Measurements from ENCODE around the gene PHB1.
"Not testable (repeated sequence)": the region's sequence is repeated elsewhere in the genome, so short reads cannot be mapped to it uniquely, and the experiment has no call there.

The PHB1 gene

GRCh38 chr17:49365667-49366066, 49.0 kb downstream of the PHB1 start:
- no peak overlapping the region for H3K4me3 ChIP-seq (replicated peaks in 1 of 2; ENCODE audit: low read depth in 2 of 2, low read length in 2 of 2)
- TF ChIP-seq, protein P1, sequence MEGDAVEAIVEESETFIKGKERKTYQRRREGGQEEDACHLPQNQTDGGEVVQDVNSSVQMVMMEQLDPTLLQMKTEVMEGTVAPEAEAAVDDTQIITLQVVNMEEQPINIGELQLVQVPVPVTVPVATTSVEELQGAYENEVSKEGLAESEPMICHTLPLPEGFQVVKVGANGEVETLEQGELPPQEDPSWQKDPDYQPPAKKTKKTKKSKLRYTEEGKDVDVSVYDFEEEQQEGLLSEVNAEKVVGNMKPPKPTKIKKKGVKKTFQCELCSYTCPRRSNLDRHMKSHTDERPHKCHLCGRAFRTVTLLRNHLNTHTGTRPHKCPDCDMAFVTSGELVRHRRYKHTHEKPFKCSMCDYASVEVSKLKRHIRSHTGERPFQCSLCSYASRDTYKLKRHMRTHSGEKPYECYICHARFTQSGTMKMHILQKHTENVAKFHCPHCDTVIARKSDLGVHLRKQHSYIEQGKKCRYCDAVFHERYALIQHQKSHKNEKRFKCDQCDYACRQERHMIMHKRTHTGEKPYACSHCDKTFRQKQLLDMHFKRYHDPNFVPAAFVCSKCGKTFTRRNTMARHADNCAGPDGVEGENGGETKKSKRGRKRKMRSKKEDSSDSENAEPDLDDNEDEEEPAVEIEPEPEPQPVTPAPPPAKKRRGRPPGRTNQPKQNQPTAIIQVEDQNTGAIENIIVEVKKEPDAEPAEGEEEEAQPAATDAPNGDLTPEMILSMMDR (IDR thresholded peaks at IDR 0.05; ENCODE audit: low read depth, low read length) = no peak
- DNase-seq (ENCODE audit: low read depth in 2 of 2) = peak in 1 of 2 donors; percentile 18

- not testable (repeated sequence) for H3K4me3 ChIP-seq (replicated peaks in 1 of 2; ENCODE audit: low read depth in 2 of 2, low read length in 2 of 2); DNase-seq (ENCODE audit: low read depth in 2 of 2)
Measured at GRCh38 chr17:49365126-49365525, 49.6 kb downstream of the PHB1 start.

DNA sequence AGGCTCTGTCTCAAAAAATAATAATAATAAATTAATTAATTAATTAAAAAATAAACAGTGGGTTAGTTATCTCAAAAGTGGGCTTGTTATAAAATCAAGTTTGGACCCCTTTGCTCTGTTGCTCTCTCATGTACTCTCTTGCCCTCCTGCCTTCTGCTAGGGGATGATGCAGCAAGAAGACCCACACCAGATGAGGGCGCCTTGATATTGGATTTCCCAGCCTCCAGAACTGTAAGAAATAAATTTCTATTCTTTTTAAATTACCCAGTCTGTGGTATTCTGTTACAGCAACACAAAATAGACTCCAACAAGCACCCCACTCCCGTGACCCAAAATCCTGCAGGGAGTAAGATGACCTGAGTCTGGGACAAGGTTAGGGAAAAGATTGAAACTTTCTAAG, 50.6 kb downstream of the PHB1 start:
- DNase-seq (ENCODE audit: low read depth in 2 of 2) = no peak
- no peak overlapping the region for H3K4me3 ChIP-seq (replicated peaks in 1 of 2; ENCODE audit: low read depth in 2 of 2, low read length in 2 of 2)
- TF ChIP-seq, protein P1 (IDR thresholded peaks at IDR 0.05; ENCODE audit: low read depth, low read length) = no peak

GRCh38 chr17:49363251-49363650, 51.4 kb downstream of the PHB1 start:
- no peak for DNase-seq (ENCODE audit: low read depth in 2 of 2)
- no peak overlapping the region for H3K4me3 ChIP-seq (replicated peaks in 1 of 2; ENCODE audit: low read depth in 2 of 2, low read length in 2 of 2)
- TF ChIP-seq, protein P1 (IDR thresholded peaks at IDR 0.05; ENCODE audit: low read depth, low read length) = no peak

GRCh38 chr17:49362723-49363117, 52.0 kb downstream of the PHB1 start:
- DNase-seq (ENCODE audit: low read depth in 2 of 2) = no peak
- TF ChIP-seq, protein P1 (IDR thresholded peaks at IDR 0.05; ENCODE audit: low read depth, low read length) = no peak
- peak overlapping the region; percentile 68 to 96 for H3K4me3 ChIP-seq (replicated peaks in 1 of 2; ENCODE audit: low read depth in 2 of 2, low read length in 2 of 2)

DNA sequence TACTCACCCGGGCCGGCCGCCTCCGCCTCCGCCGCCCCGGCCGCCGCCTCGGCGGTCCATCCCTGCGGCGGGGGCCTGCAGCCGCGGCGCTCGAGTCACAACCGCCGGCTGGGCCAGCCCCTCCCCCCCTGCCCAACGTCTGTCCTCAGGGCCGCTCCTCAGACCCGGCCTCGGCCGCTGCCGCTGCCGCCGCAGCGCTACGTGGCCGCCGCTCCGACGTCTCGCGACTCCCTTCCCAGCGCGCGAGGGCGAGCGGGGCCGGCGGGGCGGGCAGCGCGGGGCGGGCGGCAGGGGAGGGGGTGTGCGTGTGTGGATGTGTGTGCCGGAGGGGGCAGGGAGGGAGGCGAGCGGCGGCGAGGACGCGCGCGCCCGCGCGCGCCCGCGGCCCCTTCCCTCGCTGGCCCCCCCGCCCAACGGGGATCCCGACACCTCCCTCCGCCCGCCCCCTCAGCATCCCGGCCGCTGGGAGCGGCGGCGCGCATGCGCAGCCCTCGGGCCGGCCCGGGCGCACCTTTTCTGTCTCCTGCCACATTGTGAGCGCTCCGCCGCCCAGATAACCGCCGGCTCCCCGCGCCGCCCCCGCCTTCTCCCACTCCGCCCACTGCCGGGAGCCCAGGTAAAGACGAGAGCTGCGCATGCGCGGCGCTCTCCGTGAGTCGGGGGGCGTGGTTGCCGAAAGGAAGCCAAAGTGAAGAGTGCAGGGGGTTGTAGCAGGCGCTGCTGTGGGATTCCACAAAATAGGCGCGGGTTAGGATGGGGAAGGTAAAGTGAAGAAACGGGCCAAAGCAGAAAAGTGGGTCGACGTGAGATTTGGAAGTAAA, 52.6 kb downstream of the PHB1 start, which contains the start of gene ZNF652:
ZNF652 (minus strand) TSS at position 349 of the 821 bp plus-strand sequence. CDS start 44,525 bp downstream, outside the sequence.
- peak; percentile 79 to 89 for DNase-seq (ENCODE audit: low read depth in 2 of 2)
- TF ChIP-seq, protein P1 (IDR thresholded peaks at IDR 0.05; ENCODE audit: low read depth, low read length) = no peak
- peak within 1 kb of the TSS; percentile 96 to 98 for H3K4me3 ChIP-seq (replicated peaks in 1 of 2; ENCODE audit: low read depth in 2 of 2, low read length in 2 of 2)

- DNase-seq (ENCODE audit: low read depth in 2 of 2) = peak; percentile 14 to 41
- H3K4me3 ChIP-seq (replicated peaks in 1 of 2; ENCODE audit: low read depth in 2 of 2, low read length in 2 of 2) = peak overlapping the region; percentile 96 to 98
- TF ChIP-seq, protein P1 (IDR thresholded peaks at IDR 0.05; ENCODE audit: low read depth, low read length) = no peak
Measured at GRCh38 chr17:49361129-49361901, 53.4 kb downstream of the PHB1 start.

All from cardiac fibroblast (primary cell).